HG02938 (cell line): Measurements from ENCODE around the gene RGS7.
"Not testable (repeated sequence)": the region's sequence is repeated elsewhere in the genome, so short reads cannot be mapped to it uniquely, and the experiment has no call there.

Experiments
- ATAC-seq: cut with Tn5 transposase; IDR thresholded peaks from one replicate; pipeline ENCODE4 v1.9.1; 2021; ENCODE audit warnings: mild to moderate bottlenecking, moderate library complexity; ENCODE audit not compliant: unreplicated experiment

RGS7 gene

DNA sequence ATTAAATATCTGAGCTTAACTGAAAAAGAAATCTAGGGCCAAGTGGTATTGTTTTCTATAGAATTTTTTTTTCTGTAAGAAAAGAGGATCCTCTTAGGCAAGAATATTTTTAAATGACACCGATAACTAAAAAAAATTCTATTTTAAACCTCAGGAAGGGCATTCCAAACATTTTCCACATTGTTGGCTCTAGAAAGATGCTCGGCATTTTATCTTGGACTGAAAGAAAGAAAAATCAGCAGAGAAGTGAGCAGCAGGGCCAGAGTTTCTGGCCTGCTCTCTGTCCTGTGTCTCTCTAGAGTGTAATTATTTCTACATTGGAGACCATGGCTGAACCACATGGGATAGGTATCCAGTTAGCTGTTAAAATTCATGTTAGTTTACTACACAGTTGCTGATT is 552.5 kb downstream of the RGS7 start:
- ATAC-seq, result no peak

DNA sequence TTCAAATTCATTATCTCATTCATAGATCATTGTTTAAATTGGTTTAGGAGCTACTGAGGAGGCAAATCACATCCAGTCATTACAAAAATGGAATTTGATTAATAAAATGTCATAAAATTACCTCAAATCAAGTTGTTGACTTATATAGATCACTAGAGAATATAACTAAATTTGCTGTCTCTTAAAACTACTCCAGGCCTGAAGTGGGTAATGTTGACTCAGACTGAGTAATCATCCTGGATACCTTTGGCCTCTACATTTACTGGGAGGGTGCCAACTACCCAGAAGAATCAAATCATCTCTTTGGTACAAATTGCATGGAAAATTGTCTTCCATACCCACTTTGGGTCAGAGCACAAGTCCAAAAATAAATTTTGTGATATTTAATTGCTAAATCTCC is 553.9 kb downstream of the RGS7 start:
- no peak for ATAC-seq

DNA sequence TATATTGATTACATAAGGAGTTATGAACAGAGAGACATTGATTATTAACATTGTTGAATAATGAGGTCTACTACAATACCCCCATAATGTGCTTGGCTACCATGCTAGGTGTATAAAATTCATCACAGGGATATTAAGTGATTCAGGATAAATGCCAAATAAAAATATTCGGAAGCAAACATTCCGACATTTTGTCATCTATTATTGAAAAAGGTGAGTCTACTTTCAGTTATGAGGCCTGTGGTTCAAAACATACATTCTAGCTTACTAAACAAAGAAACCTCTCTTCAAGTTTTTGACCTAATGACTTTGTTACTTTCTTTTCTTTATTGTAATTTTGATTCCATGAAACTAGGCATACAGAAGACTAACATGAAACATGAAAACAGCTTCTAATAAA is 554.7 kb downstream of the RGS7 start:
- no peak for ATAC-seq

GRCh38 chr1:240801442-240801841 is 555.6 kb downstream of the RGS7 start:
- no peak for ATAC-seq

- ATAC-seq, result no peak
Measured at GRCh38 chr1:240800291-240800690, 556.7 kb downstream of the RGS7 start.

DNA sequence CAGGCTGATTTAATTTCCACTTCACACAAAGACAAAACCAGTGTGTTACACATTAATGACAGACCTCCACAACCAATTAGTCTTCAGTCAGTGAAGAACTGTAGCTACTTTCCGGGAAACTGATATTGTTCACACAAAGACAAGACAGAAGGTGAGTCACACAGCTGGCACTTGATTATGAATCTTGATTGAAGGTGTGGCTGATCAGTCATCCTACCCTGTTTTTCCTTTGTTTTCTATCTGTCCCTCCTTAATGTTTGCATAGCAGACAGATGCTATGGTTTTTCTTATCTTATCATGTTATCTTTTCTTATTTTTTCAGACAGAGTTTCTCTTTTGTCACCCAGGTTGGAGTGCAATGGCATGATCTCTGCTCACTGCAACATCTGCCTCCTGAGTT is 560.0 kb downstream of the RGS7 start:
- ATAC-seq, result no peak

DNA sequence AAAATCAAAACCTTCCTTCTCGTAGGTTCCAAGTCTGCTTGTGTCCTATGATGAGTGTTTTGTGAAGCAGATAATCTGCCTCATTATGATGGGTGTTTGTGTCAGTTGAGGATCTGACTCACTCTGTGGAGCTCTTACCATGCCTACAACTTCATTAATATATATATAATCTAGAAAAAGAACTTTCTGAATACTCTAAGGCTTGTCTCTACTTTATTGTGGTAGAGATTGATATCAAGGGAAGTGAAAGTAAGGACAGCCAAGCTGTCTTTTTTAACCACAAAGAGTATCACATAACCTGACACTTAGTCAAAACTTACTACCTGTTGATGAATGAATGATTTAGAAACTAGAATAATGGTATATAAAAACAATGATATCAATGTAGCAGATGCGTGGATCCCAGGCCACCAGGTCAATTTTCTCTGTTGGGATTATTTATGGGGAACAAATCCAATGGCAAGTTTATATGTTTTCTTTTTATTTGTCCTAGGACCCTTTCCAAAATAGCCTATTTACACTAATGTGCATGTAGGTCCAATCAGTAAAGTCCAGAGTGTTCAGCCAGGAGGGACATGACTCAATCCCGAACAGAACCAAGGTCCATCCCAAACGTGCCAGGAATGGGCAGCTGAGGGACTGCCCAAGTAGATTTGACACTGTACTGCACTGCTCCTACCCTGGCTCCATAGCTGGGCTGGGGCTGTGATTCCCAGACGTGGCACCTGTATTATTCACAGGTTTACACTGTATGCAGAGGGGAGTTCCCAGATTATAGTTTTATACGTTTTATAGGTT is 562.8 kb downstream of the RGS7 start:
- ATAC-seq, result peak; percentile 77

- ATAC-seq, result no peak
Measured at GRCh38 chr1:240792915-240793529, 564.0 kb downstream of the RGS7 start.

DNA sequence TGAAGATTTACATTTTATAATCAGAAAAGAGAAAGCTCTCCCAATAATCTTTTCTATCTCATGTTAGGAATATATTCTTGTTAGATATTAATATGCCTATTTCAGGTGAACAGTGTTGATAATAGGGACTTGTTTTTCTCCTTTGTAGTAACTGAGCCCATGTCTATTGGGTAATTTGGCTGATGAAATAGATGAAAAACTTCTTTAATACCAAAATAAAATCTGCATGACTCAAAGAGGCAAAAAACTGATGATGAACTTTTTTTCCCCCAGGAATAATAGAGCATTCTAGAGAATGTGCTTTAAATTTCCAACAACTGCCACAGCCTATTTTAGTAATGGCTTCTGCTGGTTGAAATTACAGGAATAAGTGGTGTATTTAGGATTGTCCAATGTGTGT is 566.1 kb downstream of the RGS7 start:
- no peak for ATAC-seq

DNA sequence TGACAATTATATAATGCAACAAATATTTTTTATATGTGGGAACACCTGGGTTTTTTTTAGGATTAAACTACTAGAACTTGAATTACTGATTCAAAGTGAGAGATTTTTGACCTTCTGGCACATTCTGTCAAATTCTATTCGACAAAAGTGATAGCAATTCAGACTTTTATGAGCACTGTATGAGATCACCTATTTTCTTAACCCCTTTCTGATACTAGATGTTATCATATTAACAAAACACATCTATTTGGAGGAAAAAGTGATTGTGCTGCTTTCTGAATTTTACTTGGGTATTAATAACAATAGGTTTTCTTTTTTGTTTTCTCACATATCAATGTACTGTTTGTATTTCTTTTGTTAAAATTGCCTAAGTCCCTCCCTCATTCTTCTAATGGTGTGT is 570.1 kb downstream of the RGS7 start:
- no peak for ATAC-seq

DNA sequence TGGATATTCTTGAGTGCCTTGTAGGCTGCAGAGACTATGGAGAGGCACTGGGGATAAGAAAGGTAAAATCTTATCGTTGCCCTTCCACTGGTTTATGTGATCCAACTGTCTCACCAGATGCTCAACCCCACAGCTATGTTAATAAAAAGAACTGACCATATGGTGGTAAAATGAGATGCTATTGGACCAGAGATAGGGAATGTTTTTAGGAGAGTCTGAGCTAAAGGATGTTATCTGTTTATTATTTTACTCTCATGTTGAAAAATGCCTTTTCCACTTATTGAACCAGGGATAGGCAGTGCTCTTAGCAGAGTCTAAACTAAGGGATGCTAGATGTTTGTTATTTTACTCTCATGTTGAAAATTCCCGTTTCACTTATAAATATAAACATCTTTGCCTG is 572.2 kb downstream of the RGS7 start:
- ATAC-seq, result no peak

DNA sequence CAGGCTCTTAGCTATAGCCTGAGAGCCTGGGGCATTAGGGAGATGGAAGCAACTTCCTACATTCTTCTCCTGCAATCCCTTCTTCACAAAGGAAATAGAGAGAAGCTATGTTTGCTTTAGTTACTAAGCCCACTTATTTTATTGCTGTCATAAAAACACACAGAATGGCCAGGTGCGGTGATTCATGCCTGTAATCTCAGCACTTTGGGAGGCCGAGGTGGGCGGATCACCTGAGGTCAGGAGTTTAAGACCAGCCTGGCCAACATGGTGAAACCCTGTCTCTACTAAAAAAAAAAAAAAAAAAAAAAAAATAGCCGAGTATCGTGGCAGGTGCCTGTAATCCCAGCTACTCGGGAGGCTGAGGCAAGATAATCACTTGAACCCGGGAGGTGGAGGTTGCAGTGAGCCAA is 573.3 kb downstream of the RGS7 start:
- ATAC-seq, result not testable (repeated sequence)

GRCh38 chr1:240776237-240776636 is 580.8 kb downstream of the RGS7 start:
- ATAC-seq, result no peak

DNA sequence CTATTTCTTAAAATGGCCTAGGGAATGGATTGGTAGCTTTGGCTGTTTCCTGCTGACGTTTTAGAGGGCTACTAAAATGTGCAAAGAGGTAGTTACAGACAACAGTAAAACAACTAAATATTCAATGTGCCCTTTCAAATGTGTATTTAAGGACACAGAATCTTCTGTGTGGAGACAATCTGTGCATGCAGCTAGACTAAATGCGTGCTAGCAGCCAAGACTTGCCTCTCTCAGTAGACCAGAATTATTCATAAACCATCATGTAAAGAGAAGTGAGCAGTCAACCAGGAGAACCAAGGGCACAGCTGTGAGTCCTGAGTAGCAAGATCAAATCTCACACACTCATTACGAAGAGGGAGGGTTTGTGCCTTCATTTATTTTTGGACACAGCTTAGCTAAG is 584.9 kb downstream of the RGS7 start:
- no peak for ATAC-seq

- no peak for ATAC-seq
Measured at GRCh38 chr1:240771450-240771849, 585.6 kb downstream of the RGS7 start.

DNA sequence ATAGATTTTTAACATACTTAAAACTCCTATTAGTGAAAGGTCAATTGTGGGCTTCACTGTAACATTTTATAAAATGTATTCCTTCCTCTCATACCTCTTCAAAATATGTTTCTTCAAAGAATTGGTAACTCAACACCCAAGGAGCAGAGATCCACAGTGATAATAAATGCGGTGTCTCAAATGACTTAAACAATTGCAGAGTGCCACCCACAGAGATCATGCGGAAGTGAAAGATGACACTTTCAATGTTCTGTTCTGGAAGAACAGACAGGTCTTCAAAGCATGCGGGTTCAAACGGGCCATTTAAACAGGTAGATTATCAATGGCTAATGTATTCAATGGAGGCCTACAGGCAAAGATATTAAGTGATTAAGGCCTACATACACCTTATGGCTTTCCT is 588.0 kb downstream of the RGS7 start:
- no peak for ATAC-seq

GRCh38 chr1:240766831-240767230 is 590.2 kb downstream of the RGS7 start:
- ATAC-seq, result no peak

GRCh38 chr1:240765732-240766363 is 591.2 kb downstream of the RGS7 start:
- ATAC-seq, result no peak

- ATAC-seq, result no peak
Measured at GRCh38 chr1:240763771-240764170, 593.2 kb downstream of the RGS7 start.

- ATAC-seq, result not testable (repeated sequence)
Measured at GRCh38 chr1:240763095-240763494, 593.9 kb downstream of the RGS7 start.

- ATAC-seq, result not testable (repeated sequence)
Measured at GRCh38 chr1:240762471-240762987, 594.5 kb downstream of the RGS7 start.

GRCh38 chr1:240758777-240759176 is 598.2 kb downstream of the RGS7 start:
- ATAC-seq, result not testable (repeated sequence)
